A673 (cell line): ENCODE measurements around the gene ERFE. TPM values are rescaled to one million over a fixed set of nuclear protein-coding genes. Genes with fewer than 3 reads are reported as not detected.

Experiments
- BruUV-seq: library from RNA; stranded (reverse); fragments of 400-500 nt; replicated peaks from 2 replicates; lab custom pipeline; 2021; lab: Mats Ljungman, UMichigan
- CTCF ChIA-PET: fragments of 300-600 bp; sonication (Branson Sonifier 250); formaldehyde crosslinking; loops from one replicate; lab custom pipeline; 2022; ENCODE audit warnings: antibody characterized with exemption; lab: Charles Lee
- POLR2A ChIA-PET: fragments of 300-600 bp; sonication (Branson Sonifier 250); formaldehyde crosslinking; loops from one replicate; lab custom pipeline; 2022; ENCODE audit warnings: antibody characterized with exemption; ENCODE audit not compliant: low non-redundant PET; lab: Charles Lee
- DNase-seq: peaks from one replicate; pipeline ENCODE4 v3.0.0-alpha.2; 2015; ENCODE audit warnings: low spot score
- H3K27ac ChIP-seq: fragments of 200-600 bp; sonication (generic); 2 replicates; pipeline ENCODE4 v1.5.1; 2016; ENCODE audit warnings: mixed run types, low read depth, mild to moderate bottlenecking, mixed read lengths, antibody characterized with exemption, low read length; ENCODE audit not compliant: poor library complexity, severe bottlenecking
- H3K27me3 ChIP-seq: fragments of 200-600 bp; sonication (generic); replicated peaks from 2 replicates; pipeline ENCODE4 v1.6.1; 2017; ENCODE audit warnings: mixed run types, low read depth, mild to moderate bottlenecking, mixed read lengths, antibody characterized with exemption, low read length; ENCODE audit not compliant: insufficient read depth, poor library complexity
- H3K36me3 ChIP-seq: fragments of 200-600 bp; sonication (generic); 2 replicates; pipeline ENCODE4 v1.6.1; 2016; ENCODE audit warnings: mixed run types, mild to moderate bottlenecking, mixed read lengths, antibody characterized with exemption, low read length; ENCODE audit not compliant: insufficient read depth, poor library complexity, severe bottlenecking
- H3K4me1 ChIP-seq: fragments of 200-600 bp; sonication (generic); 2 replicates; pipeline ENCODE4 v1.6.1; 2017; ENCODE audit warnings: mixed run types, mild to moderate bottlenecking, mixed read lengths, antibody characterized with exemption, low read length; ENCODE audit not compliant: insufficient read depth, poor library complexity, severe bottlenecking
- H3K4me3 ChIP-seq: fragments of 200-600 bp; sonication (generic); 2 replicates; pipeline ENCODE4 v1.5.1; 2016; ENCODE audit warnings: low read depth, mixed run types, mild to moderate bottlenecking, mixed read lengths, low read length; ENCODE audit not compliant: poor library complexity, severe bottlenecking
- H3K9me3 ChIP-seq: fragments of 200-600 bp; sonication (generic); 2 replicates; pipeline ENCODE4 v1.6.1; 2016; ENCODE audit warnings: mixed run types, low read depth, mild to moderate bottlenecking, mixed read lengths, antibody characterized with exemption, low read length; ENCODE audit not compliant: poor library complexity, severe bottlenecking
- CTCF ChIP-seq: fragments of 300-800, 200-600 bp; sonication (generic); conservative IDR thresholded peaks from 2 replicates; pipeline ENCODE4 v1.5.1; 2017; ENCODE audit warnings: low read depth, mild to moderate bottlenecking, antibody characterized with exemption, low read length, moderate library complexity, mixed read lengths
- EZH2 ChIP-seq: fragments of 200-600 bp; sonication (generic); IDR thresholded peaks from 2 replicates; pipeline ENCODE4 v1.6.1; 2017; ENCODE audit warnings: borderline replicate concordance, low read depth, mild to moderate bottlenecking, mixed read lengths, antibody characterized with exemption, low read length; ENCODE audit not compliant: poor library complexity, severe bottlenecking
- intact Hi-C: fragments of 100-400 bp; cut with micrococcal nuclease; formaldehyde crosslinking; loops from one replicate; pipeline ENCODE4 v1.10.0; 2022; ENCODE audit not compliant: unreplicated experiment
- total RNA-seq: library from RNA; stranded (reverse); gene quantifications from 2 replicates; pipeline ENCODE4 v1.2.3, GENCODE V29; 2021

ERFE gene
- total RNA-seq, 1 experiment from 2014 or later, result 6.1 TPM

GRCh38 chr2:238149841-238150572 lies 8.8 kb upstream of the ERFE start:
- DNase-seq, result no peak
- H3K36me3 ChIP-seq, result no peaks in the 10 kb centered on the region
- CTCF ChIA-PET, result no interaction called here
- TF ChIP-seq CTCF (no peak), EZH2 (no peak)
- no TSS peak for BruUV-seq
- H3K4me3 ChIP-seq, result no peak overlapping the region
- H3K9me3 ChIP-seq, result no peaks in the 10 kb centered on the region
- POLR2A ChIA-PET, result no interaction called here
- no peaks in the 10 kb centered on the region for H3K27me3 ChIP-seq
- H3K27ac ChIP-seq, result no peak overlapping the region
- intact Hi-C loops, result no loop called here
- H3K4me1 ChIP-seq, result no peaks in the 10 kb centered on the region

GRCh38 chr2:238150686-238151085 lies 8.1 kb upstream of the ERFE start:
- CTCF ChIA-PET, result no interaction called here
- H3K4me3 ChIP-seq, result no peak overlapping the region
- intact Hi-C loops, result no loop called here

GRCh38 chr2:238151205-238151604 lies 7.6 kb upstream of the ERFE start:
- no peaks in the 10 kb centered on the region for H3K27me3 ChIP-seq
- DNase-seq, result no peak
- TF ChIP-seq EZH2, result no peak
- TF ChIP-seq CTCF, result no peak
- no peak overlapping the region for H3K4me3 ChIP-seq
- no peak overlapping the region for H3K27ac ChIP-seq
- ChIA-PET CTCF (no interaction called here), POLR2A (no interaction called here)
- no peaks in the 10 kb centered on the region for H3K36me3 ChIP-seq
- no peaks in the 10 kb centered on the region for H3K9me3 ChIP-seq
- no peaks in the 10 kb centered on the region for H3K4me1 ChIP-seq
- intact Hi-C loops, result no loop called here
- no TSS peak for BruUV-seq

More at GRCh38 chr2:238150686-238151085, 8.1 kb upstream of the ERFE start:
- no peaks in the 10 kb centered on the region for H3K9me3 ChIP-seq
- H3K27ac ChIP-seq, result no peak overlapping the region
- POLR2A ChIA-PET, result no interaction called here
- no peaks in the 10 kb centered on the region for H3K4me1 ChIP-seq
- no peaks in the 10 kb centered on the region for H3K36me3 ChIP-seq
- BruUV-seq, result no TSS peak
- TF ChIP-seq CTCF (no peak), EZH2 (no peak)
- DNase-seq, result no peak
- H3K27me3 ChIP-seq, result no peaks in the 10 kb centered on the region
